Choroid plexus epithelial cell (primary cell): ENCODE results near the gene NOX4.

Experiments
- DNase-seq: peaks from one replicate; pipeline ENCODE4 v3.0.0-alpha.2; 2010; ENCODE audit warnings: low read depth
- H3K4me3 ChIP-seq: 2 replicates; pipeline ENCODE4 v1.5.1; 2011; ENCODE audit warnings: low read depth, mild to moderate bottlenecking, control low read depth, low read length, moderate library complexity
- CTCF ChIP-seq: conservative IDR thresholded peaks from 2 replicates; pipeline ENCODE4 v1.5.1; 2011; ENCODE audit warnings: low read depth, mild to moderate bottlenecking, control low read depth, inconsistent platforms, low read length, moderate library complexity

The NOX4 gene

DNA sequence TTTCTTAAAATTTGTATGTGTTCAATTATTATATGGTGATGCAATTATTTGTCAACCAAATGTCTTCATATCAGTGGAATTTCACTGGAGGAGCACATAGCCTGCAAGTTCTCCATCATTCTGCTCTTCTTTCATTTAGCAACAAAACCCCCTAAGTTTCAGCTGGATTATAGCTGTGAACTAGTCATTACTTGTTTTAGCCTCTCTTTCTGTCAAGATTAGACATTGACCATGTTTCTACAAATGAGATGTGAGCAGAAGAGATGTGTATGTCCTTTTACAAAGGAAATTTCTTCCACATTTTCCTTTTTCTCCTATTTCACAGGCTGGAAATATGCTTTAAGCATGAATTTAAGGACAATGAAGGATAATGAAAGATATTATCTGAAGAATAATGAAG is 9.2 kb upstream of the NOX4 start:
- DNase-seq = no peak
- no peak overlapping the region for H3K4me3 ChIP-seq
- no peak for TF ChIP-seq CTCF

GRCh38 chr11:89498845-89499448 is 7.8 kb upstream of the NOX4 start:
- H3K4me3 ChIP-seq = no peak overlapping the region
- no peak for DNase-seq
- TF ChIP-seq CTCF = peak; percentile 14

GRCh38 chr11:89495951-89496350 is 4.8 kb upstream of the NOX4 start:
- H3K4me3 ChIP-seq = no peak overlapping the region
- no peak for TF ChIP-seq CTCF
- DNase-seq = peak; percentile 91

GRCh38 chr11:89493431-89493830 is 2.3 kb upstream of the NOX4 start:
- no peak for TF ChIP-seq CTCF
- no peak for DNase-seq
- no peak overlapping the region for H3K4me3 ChIP-seq

- H3K4me3 ChIP-seq = peak overlapping the region; percentile 67
- DNase-seq = no peak
- no peak for TF ChIP-seq CTCF
Measured at GRCh38 chr11:89490602-89490980, 584 bp downstream of the NOX4 start.

GRCh38 chr11:89489930-89490329 is 1.2 kb downstream of the NOX4 start:
- no peak for TF ChIP-seq CTCF
- no peak for DNase-seq
- H3K4me3 ChIP-seq = no peak overlapping the region

GRCh38 chr11:89487016-89487415 is 4.2 kb downstream of the NOX4 start:
- peak; percentile 38 for DNase-seq
- TF ChIP-seq CTCF = no peak
- no peak overlapping the region for H3K4me3 ChIP-seq
